HG02970 (cell line): Measurements from ENCODE around the gene ZDHHC11.

Experiments used
- ATAC-seq: cut with Tn5 transposase; IDR thresholded peaks from one replicate; pipeline ENCODE4 v1.9.1; 2021; ENCODE audit warnings: mild to moderate bottlenecking, moderate library complexity, moderate number of reproducible peaks; ENCODE audit not compliant: unreplicated experiment, low FRiP score

The ZDHHC11 gene

GRCh38 chr5:850511-851006, at the start of gene ZDHHC11:
TSS of gene ZDHHC11 (minus strand) at chr5:850986. CDS start at chr5:850602, 384 bp downstream.
- no peak for ATAC-seq

GRCh38 chr5:893711-894110, 42.9 kb upstream of the ZDHHC11 start:
- no peak for ATAC-seq

GRCh38 chr5:893137-893506, 42.3 kb upstream of the ZDHHC11 start:
- no peak for ATAC-seq

GRCh38 chr5:892394-893136, 41.8 kb upstream of the ZDHHC11 start, which contains the start of the genes BRD9 and TRIP13:
TSS of gene BRD9 (minus strand) at chr5:892801. CDS start at chr5:892657, 144 bp downstream.
TSS of gene TRIP13 (plus strand) at chr5:892884. CDS start at chr5:892999, 115 bp downstream.
- peak; percentile 96 for ATAC-seq

- ATAC-seq, result no peak
These were observed 41.1 kb upstream of the ZDHHC11 start for GRCh38 chr5:891837-892393.

- ATAC-seq, result no peak
These were observed 40.5 kb upstream of the ZDHHC11 start for GRCh38 chr5:891117-891836.

- no peak for ATAC-seq
These were observed 38.4 kb upstream of the ZDHHC11 start for GRCh38 chr5:889075-889710.

GRCh38 chr5:888638-889035, 37.9 kb upstream of the ZDHHC11 start:
- ATAC-seq, result no peak

GRCh38 chr5:887947-888637, 37.3 kb upstream of the ZDHHC11 start:
- no peak for ATAC-seq

- ATAC-seq, result no peak
These were observed 36.0 kb upstream of the ZDHHC11 start for GRCh38 chr5:886716-887325.

- ATAC-seq, result no peak
These were observed 35.2 kb upstream of the ZDHHC11 start for GRCh38 chr5:886036-886435.

- ATAC-seq, result no peak
These were observed 34.7 kb upstream of the ZDHHC11 start for GRCh38 chr5:885529-885928.

- ATAC-seq, result no peak
These were observed 34.3 kb upstream of the ZDHHC11 start for GRCh38 chr5:885127-885442.

GRCh38 chr5:884345-885126, 33.8 kb upstream of the ZDHHC11 start:
- ATAC-seq, result no peak

- no peak for ATAC-seq
These were observed 32.8 kb upstream of the ZDHHC11 start for GRCh38 chr5:883475-884181.

GRCh38 chr5:882253-883183, 31.7 kb upstream of the ZDHHC11 start:
- ATAC-seq, result no peak

GRCh38 chr5:881551-881935, 30.8 kb upstream of the ZDHHC11 start:
- ATAC-seq, result no peak
